Hepatocyte (in vitro differentiated cells): ENCODE data around the gene MOG.

ENCODE experiments used
- EZH2 ChIP-seq: fragments of 200-600 bp; sonication (generic); IDR thresholded peaks from 2 replicates; pipeline ENCODE4 v1.6.1; 2016; ENCODE audit warnings: antibody characterized with exemption, mild to moderate bottlenecking, borderline replicate concordance
- EZH2phosphoT487 ChIP-seq: fragments of 200-600 bp; sonication (generic); IDR thresholded peaks from one replicate; pipeline ENCODE4 v1.6.1; 2018; ENCODE audit warnings: antibody characterized with exemption, mild to moderate bottlenecking, low read depth, moderate library complexity; ENCODE audit not compliant: unreplicated experiment, severe bottlenecking
- TF ChIP-seq, protein P1 (sequence below): fragments of 200-600 bp; sonication (generic); IDR thresholded peaks from 2 replicates; pipeline ENCODE4 v1.5.1; 2016; ENCODE audit warnings: antibody characterized with exemption, mild to moderate bottlenecking; ENCODE audit not compliant: poor library complexity

DNA sequence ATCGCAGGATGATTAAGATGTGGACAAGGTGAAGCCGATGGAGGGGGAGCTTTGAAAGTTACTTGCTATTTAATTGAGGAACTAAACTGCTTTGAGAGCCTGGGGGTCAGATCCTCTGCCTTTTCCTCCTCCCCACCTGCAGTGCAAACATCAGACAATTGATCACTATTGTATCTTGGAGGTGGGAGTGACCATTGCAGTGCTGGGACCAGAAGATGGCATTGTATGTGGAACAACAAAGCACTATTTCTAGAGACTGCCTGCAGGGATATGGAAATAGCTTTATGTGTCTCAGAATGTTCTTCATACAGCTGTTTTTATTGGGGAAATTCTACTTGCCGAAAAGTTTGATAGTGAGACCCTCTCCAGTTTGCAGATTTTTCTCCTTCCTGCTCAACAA lies 4.2 kb downstream of the MOG start:
- TF ChIP-seq, protein P1, sequence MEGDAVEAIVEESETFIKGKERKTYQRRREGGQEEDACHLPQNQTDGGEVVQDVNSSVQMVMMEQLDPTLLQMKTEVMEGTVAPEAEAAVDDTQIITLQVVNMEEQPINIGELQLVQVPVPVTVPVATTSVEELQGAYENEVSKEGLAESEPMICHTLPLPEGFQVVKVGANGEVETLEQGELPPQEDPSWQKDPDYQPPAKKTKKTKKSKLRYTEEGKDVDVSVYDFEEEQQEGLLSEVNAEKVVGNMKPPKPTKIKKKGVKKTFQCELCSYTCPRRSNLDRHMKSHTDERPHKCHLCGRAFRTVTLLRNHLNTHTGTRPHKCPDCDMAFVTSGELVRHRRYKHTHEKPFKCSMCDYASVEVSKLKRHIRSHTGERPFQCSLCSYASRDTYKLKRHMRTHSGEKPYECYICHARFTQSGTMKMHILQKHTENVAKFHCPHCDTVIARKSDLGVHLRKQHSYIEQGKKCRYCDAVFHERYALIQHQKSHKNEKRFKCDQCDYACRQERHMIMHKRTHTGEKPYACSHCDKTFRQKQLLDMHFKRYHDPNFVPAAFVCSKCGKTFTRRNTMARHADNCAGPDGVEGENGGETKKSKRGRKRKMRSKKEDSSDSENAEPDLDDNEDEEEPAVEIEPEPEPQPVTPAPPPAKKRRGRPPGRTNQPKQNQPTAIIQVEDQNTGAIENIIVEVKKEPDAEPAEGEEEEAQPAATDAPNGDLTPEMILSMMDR: no peak
- TF ChIP-seq EZH2phosphoT487 (no peak), EZH2 (no peak)
